HCT116 (cell line): ENCODE measurements around the gene KIAA0232. TPM values are rescaled to one million over a fixed set of nuclear protein-coding genes. Genes with fewer than 3 reads are reported as not detected.

Experiments
- ATAC-seq: fragments of 200-7000 bp; cut with Tn5 transposase; 2 replicates; pipeline ENCODE4 v1.9.1; 2020; ENCODE audit warnings: mild to moderate bottlenecking, moderate library complexity
- BruUV-seq: library from RNA; stranded (reverse); fragments of 400-500 nt; replicated peaks from 2 replicates; lab custom pipeline; 2021; lab: Mats Ljungman, UMichigan
- CTCF ChIA-PET: fragments of 300-600 bp; sonication (Branson Sonifier 250); formaldehyde crosslinking; loops from one replicate; lab custom pipeline; 2021; ENCODE audit warnings: antibody characterized with exemption; lab: Charles Lee
- POLR2A ChIA-PET: fragments of 300-600, 350-600 bp; sonication (Branson Sonifier 250); formaldehyde crosslinking; loops from one replicate; lab custom pipeline; 2021; ENCODE audit warnings: antibody characterized with exemption; lab: Charles Lee
- RAD21 ChIA-PET, 2 experiments: fragments of 300-600 bp; sonication (Branson Sonifier 250); formaldehyde crosslinking; loops; one replicate each; lab custom pipeline; 2023; ENCODE audit warnings: low total read pairs in 2 of 2; ENCODE audit not compliant: uncharacterized antibody in 2 of 2, unreplicated experiment in 2 of 2, low non-redundant PET in 1 of 2; lab: Charles Lee
- DNase-seq: peaks from one replicate; pipeline ENCODE4 v3.0.0-alpha.2; 2010; ENCODE audit warnings: low read depth, low spot score
- H2AFZ ChIP-seq: fragments of 200-600 bp; shearing (Covaris generic), sonication (generic); 2 replicates; pipeline ENCODE4 v1.6.1; 2017; ENCODE audit warnings: low read depth, mixed run types, mixed read lengths, antibody characterized with exemption, low read length; ENCODE audit not compliant: poor library complexity, severe bottlenecking
- H3K27ac ChIP-seq: 2 replicates; pipeline ENCODE4 v1.5.1; 2012; ENCODE audit warnings: low read depth, low read length
- H3K27me3 ChIP-seq: fragments of 200-600 bp; sonication (generic); 2 replicates; pipeline ENCODE4 v1.6.1; 2016; ENCODE audit warnings: mixed run types, low read length, mixed read lengths; ENCODE audit not compliant: insufficient read depth
- H3K36me3 ChIP-seq, 2 experiments: fragments of 200-500 bp in 1 of 2; fragments of 200-600 bp in 1 of 2; sonication (Bioruptor generic) in 1 of 2; sonication (generic) in 1 of 2; 2 replicates each; pipeline versions ENCODE4 v1.5.1 to v1.6.1; 2014 to 2016; ENCODE audit warnings: low read length in 2 of 2, inconsistent platforms in 1 of 2, mixed read lengths in 1 of 2, mixed run types in 1 of 2; ENCODE audit not compliant: insufficient read depth in 2 of 2, control insufficient read depth in 1 of 2
- H3K4me1 ChIP-seq, 2 experiments: fragments of 200-600 bp in 1 of 2; sonication (generic) in 1 of 2; 2 replicates each; pipeline versions ENCODE4 v1.5.1 to v1.6.1; 2012 to 2017; ENCODE audit warnings: low read length in 2 of 2, inconsistent platforms in 1 of 2, mild to moderate bottlenecking in 1 of 2, mixed read lengths in 1 of 2, mixed run types in 1 of 2, moderate library complexity in 1 of 2; ENCODE audit not compliant: insufficient read depth in 2 of 2, control insufficient read depth in 1 of 2
- H3K4me2 ChIP-seq: fragments of 200-600 bp; sonication (generic); 2 replicates; pipeline ENCODE4 v1.6.1; 2017; ENCODE audit warnings: mixed run types, low read length, mixed read lengths
- H3K4me3 ChIP-seq, 2 experiments: fragments of 200-600 bp in 1 of 2; sonication (generic) in 1 of 2; replicated peaks in 1 of 2; 2 replicates each; pipeline ENCODE4 v1.5.1; 2011 to 2016; ENCODE audit warnings: low read length in 2 of 2, control low read depth in 1 of 2, low read depth in 1 of 2, mild to moderate bottlenecking in 1 of 2, mixed read lengths in 1 of 2, mixed run types in 1 of 2
- H3K79me2 ChIP-seq: fragments of 200-600 bp; sonication (generic); 2 replicates; pipeline ENCODE4 v1.6.1; 2017; ENCODE audit warnings: mild to moderate bottlenecking, mixed run types, low read length, moderate library complexity, mixed read lengths; ENCODE audit not compliant: insufficient read depth
- H3K9ac ChIP-seq: fragments of 200-600 bp; sonication (generic); 2 replicates; pipeline ENCODE4 v1.6.1; 2016; ENCODE audit warnings: low read length, mixed read lengths
- H3K9me2 ChIP-seq: fragments of 200-600 bp; sonication (generic), shearing (Covaris generic); 2 replicates; pipeline ENCODE4 v1.6.1; 2017; ENCODE audit warnings: mixed run types, mild to moderate bottlenecking, moderate library complexity; ENCODE audit not compliant: insufficient read depth
- H3K9me3 ChIP-seq, 2 experiments: fragments of 200-500 bp in 1 of 2; fragments of 200-600 bp in 1 of 2; sonication (Bioruptor generic) in 1 of 2; sonication (generic) in 1 of 2; 2 replicates each; pipeline ENCODE4 v1.6.1; 2014 to 2017; ENCODE audit warnings: low read length in 2 of 2, mixed read lengths in 2 of 2, inconsistent platforms in 1 of 2, low read depth in 1 of 2, mild to moderate bottlenecking in 1 of 2, mixed run types in 1 of 2, moderate library complexity in 1 of 2; ENCODE audit not compliant: control insufficient read depth in 1 of 2, insufficient read depth in 1 of 2
- H4K20me1 ChIP-seq: fragments of 200-600 bp; sonication (generic), shearing (Covaris generic); 2 replicates; pipeline ENCODE4 v1.6.1; 2017; ENCODE audit warnings: mixed run types, mild to moderate bottlenecking, moderate library complexity; ENCODE audit not compliant: insufficient read depth
- CTCF ChIP-seq, 3 experiments: fragments of 200-600 bp in 1 of 3; sonication (generic) in 1 of 3; IDR thresholded peaks in 2 of 3; conservative IDR thresholded peaks in 1 of 3; 2 replicates each; pipeline ENCODE4 v1.5.1; 2012 to 2017; ENCODE audit warnings: low read depth in 2 of 3, low read length in 2 of 3, antibody characterized with exemption in 1 of 3, borderline replicate concordance in 1 of 3, control low read depth in 1 of 3, mild to moderate bottlenecking in 1 of 3, mixed read lengths in 1 of 3, mixed run types in 1 of 3, moderate library complexity in 1 of 3; ENCODE audit not compliant: insufficient read depth in 1 of 3
- ELF1 ChIP-seq: IDR thresholded peaks from 2 replicates; pipeline ENCODE4 v1.6.1; 2012; ENCODE audit warnings: low read depth, borderline replicate concordance
- EZH2phosphoT487 ChIP-seq: fragments of 200-600 bp; IDR thresholded peaks from 2 replicates; pipeline ENCODE4 v1.6.1; 2018; ENCODE audit warnings: antibody characterized with exemption, borderline replicate concordance
- POLR2A ChIP-seq: IDR thresholded peaks from 2 replicates; pipeline ENCODE4 v1.7.0; 2011; ENCODE audit warnings: borderline replicate concordance; ENCODE audit not compliant: insufficient read depth, insufficient read length; ENCODE audit errors: extremely low read depth
- RAD21 ChIP-seq: IDR thresholded peaks from 2 replicates; pipeline ENCODE4 v1.6.1; 2012; ENCODE audit warnings: low read depth, mild to moderate bottlenecking
- REST ChIP-seq: IDR thresholded peaks from 2 replicates; pipeline ENCODE4 v1.6.1; 2012; ENCODE audit warnings: low read depth
- SIN3A ChIP-seq: IDR thresholded peaks from 2 replicates; pipeline ENCODE4 v1.6.1; 2012; ENCODE audit warnings: low read depth
- SRF ChIP-seq: IDR thresholded peaks from 2 replicates; pipeline ENCODE4 v1.6.1; 2012; ENCODE audit warnings: low read depth
- ZBTB33 ChIP-seq: IDR thresholded peaks from 2 replicates; pipeline ENCODE4 v1.6.1; 2011; ENCODE audit warnings: mild to moderate bottlenecking, low read length, moderate library complexity; ENCODE audit not compliant: insufficient replicate concordance; ENCODE audit errors: extremely low read depth
- intact Hi-C: fragments of 100-400 bp; cut with micrococcal nuclease; formaldehyde crosslinking; loops from 2 replicates; pipeline ENCODE4 v1.10.0; 2022
- total RNA-seq: library from RNA; stranded (reverse); gene quantifications from one replicate; pipeline ENCODE4 v1.2.1, GENCODE V29; 2021; ENCODE audit not compliant: unreplicated experiment

KIAA0232 gene
- total RNA-seq, 1 experiment from 2014 or later = 18.1 TPM

- no peak overlapping the region for H3K4me3 ChIP-seq
- H4K20me1 ChIP-seq = no peaks in the 10 kb centered on the region
- H3K27me3 ChIP-seq = no peaks in the 10 kb centered on the region
- no peaks in the 10 kb centered on the region for H3K4me1 ChIP-seq
- no peak overlapping the region for H3K27ac ChIP-seq
- no peaks in the 10 kb centered on the region for H3K79me2 ChIP-seq
- no peak overlapping the region for H3K9ac ChIP-seq
- H3K9me2 ChIP-seq = no peaks in the 10 kb centered on the region
- TF ChIP-seq REST (no peak), SRF (no peak), RAD21 (peak; percentile 54), EZH2phosphoT487 (no peak), POLR2A (no peak), CTCF (IDR thresholded peaks at IDR 0.05 in 2 of 3, conservative IDR thresholded peaks at IDR 0.05 in 1 of 3; ENCODE audit: borderline replicate concordance in 1 of 3, insufficient read depth in 1 of 3, low read depth in 2 of 3, low read length in 2 of 3) (peak in 2 of 3 experiments; percentile 28 to 34; a peak in 2 of 6 replicates), ZBTB33 (no peak), SIN3A (no peak), ELF1 (no peak)
- ChIA-PET CTCF (interaction anchor here (0.6 to 3.3 kb wide), 18 partner anchors 8 to 623 kb away, joined by 3 to 92 read pairs (median 5); partner anchors contain the start of genes GRPEL1 and TBC1D14), RAD21 (interaction anchor here (1.1 to 2.7 kb wide), 4 partner anchors 152 to 198 kb away, joined by 3 to 15 read pairs (median 7); no protein-coding TSS in a partner anchor), POLR2A (no interaction called here)
- DNase-seq (no peak), ATAC-seq (peak; percentile 72)
- H3K4me2 ChIP-seq = no peak overlapping the region
- intact Hi-C loops = no loop called here
- no peak overlapping the region for H2AFZ ChIP-seq
- no TSS peak for BruUV-seq
- no peaks in the 10 kb centered on the region for H3K9me3 ChIP-seq
- H3K36me3 ChIP-seq = peaks cover 11 to 12% of the 10 kb centered on the region in 2 experiments; a peak in 2 of 4 replicates
Measured at GRCh38 chr4:6873291-6873690, 90.8 kb downstream of the KIAA0232 start.
